Endothelial cell of umbilical vein (primary cell): ENCODE measurements around the gene KCNG2. TPM values are rescaled to one million over a fixed set of nuclear protein-coding genes. Genes with fewer than 3 reads are reported as not detected.

ENCODE experiments used
- BruUV-seq: library from RNA; stranded (reverse); fragments of 400-500 nt; replicated peaks from 2 replicates; lab custom pipeline; 2021; lab: Mats Ljungman, UMichigan
- CTCF ChIA-PET: fragments of 300-600, 350-600 bp; sonication (Branson Sonifier 250); formaldehyde crosslinking; loops from one replicate; lab custom pipeline; 2021; ENCODE audit warnings: antibody characterized with exemption, inconsistent platforms; lab: Charles Lee
- POLR2A ChIA-PET: fragments of 300-600, 350-600 bp; sonication (Branson Sonifier 250); formaldehyde crosslinking; loops from one replicate; lab custom pipeline; 2021; ENCODE audit warnings: antibody characterized with exemption, inconsistent platforms; lab: Charles Lee
- DNase-seq: peaks from one replicate; pipeline ENCODE4 v3.0.0-alpha.2; 2011; ENCODE audit warnings: low read depth, low spot score
- FAIRE-seq: peaks from 2 replicates; lab custom pipeline; 2011; peaks lifted over from hg19 to GRCh38; lab: Jason Lieb, UNC
- H2AFZ ChIP-seq: 2 replicates; pipeline ENCODE4 v1.6.0; 2012; ENCODE audit warnings: low read depth, low read length, control low read depth, inconsistent platforms
- H3K27ac ChIP-seq: 2 replicates; pipeline ENCODE4 v1.5.1; 2011; ENCODE audit warnings: low read depth, mild to moderate bottlenecking, control low read depth, low read length, moderate library complexity; ENCODE audit not compliant: insufficient read depth
- H3K27me3 ChIP-seq, 2 experiments: 2 replicates each; pipeline versions ENCODE4 v1.6.0 to v1.6.1; 2011; ENCODE audit warnings: low read length in 2 of 2, mixed read lengths in 1 of 2; ENCODE audit not compliant: control insufficient read depth in 2 of 2, insufficient read depth in 2 of 2
- H3K36me3 ChIP-seq, 2 experiments: 2 replicates in 1 of 2; 3 replicates in 1 of 2; pipeline ENCODE4 v1.5.1; 2011; ENCODE audit warnings: low read length in 2 of 2, mild to moderate bottlenecking in 1 of 2, moderate library complexity in 1 of 2; ENCODE audit not compliant: control insufficient read depth in 2 of 2, insufficient read depth in 2 of 2; ENCODE audit errors: extremely low read depth in 1 of 2
- H3K4me1 ChIP-seq: 3 replicates; pipeline ENCODE4 v1.5.1; 2011; ENCODE audit warnings: mild to moderate bottlenecking, low read length; ENCODE audit not compliant: control insufficient read depth, insufficient read depth; ENCODE audit errors: extremely low read depth
- H3K4me2 ChIP-seq: 2 replicates; pipeline ENCODE4 v1.6.1; 2011; ENCODE audit warnings: low read length, control low read depth, mixed read lengths; ENCODE audit not compliant: insufficient read depth
- H3K4me3 ChIP-seq, 3 experiments: fragments of 200-600 bp in 1 of 3; sonication (generic), shearing (Covaris generic) in 1 of 3; replicated peaks in 1 of 3; 2 replicates each; pipeline ENCODE4 v1.5.1; 2011 to 2016; ENCODE audit warnings: control low read depth in 3 of 3, low read length in 3 of 3, mild to moderate bottlenecking in 2 of 3, inconsistent platforms in 1 of 3, low read depth in 1 of 3, moderate library complexity in 1 of 3; ENCODE audit not compliant: insufficient read depth in 1 of 3
- H3K79me2 ChIP-seq: 2 replicates; pipeline ENCODE4 v1.6.0; 2012; ENCODE audit warnings: low read length, inconsistent platforms; ENCODE audit not compliant: control insufficient read depth, insufficient read depth
- H3K9ac ChIP-seq: replicated peaks from 2 replicates; pipeline ENCODE3; 2011; ENCODE audit warnings: low read length, control low read depth; ENCODE audit not compliant: insufficient read depth; ENCODE audit errors: extremely low read depth
- H3K9me1 ChIP-seq: replicated peaks from 3 replicates; pipeline ENCODE4 v1.6.0; 2011; ENCODE audit warnings: mild to moderate bottlenecking, low read length; ENCODE audit not compliant: control insufficient read depth, insufficient read depth; ENCODE audit errors: extremely low read depth
- H3K9me3 ChIP-seq: replicated peaks from 2 replicates; pipeline ENCODE4 v1.5.1; 2012; ENCODE audit warnings: low read length, inconsistent platforms; ENCODE audit not compliant: control insufficient read depth, insufficient read depth
- H4K20me1 ChIP-seq: replicated peaks from 2 replicates; pipeline ENCODE3; 2011; ENCODE audit warnings: mild to moderate bottlenecking, low read length; ENCODE audit not compliant: control insufficient read depth, insufficient read depth; ENCODE audit errors: extremely low read depth
- CTCF ChIP-seq, 2 donors: IDR thresholded peaks; 1 replicate in 1 of 2; 2 replicates in 1 of 2; pipeline ENCODE4 v1.5.1; 2011; ENCODE audit warnings: low read length in 2 of 2, mild to moderate bottlenecking in 2 of 2, moderate library complexity in 2 of 2, control low read depth in 1 of 2, inconsistent platforms in 1 of 2, low read depth in 1 of 2; ENCODE audit not compliant: insufficient read depth in 1 of 2; ENCODE audit errors: extremely low read depth in 1 of 2
- EZH2 ChIP-seq: IDR thresholded peaks from 2 replicates; pipeline ENCODE4 v1.6.1; 2012; ENCODE audit warnings: borderline replicate concordance, low read depth, mild to moderate bottlenecking, moderate library complexity, low read length, inconsistent platforms; ENCODE audit not compliant: severe bottlenecking
- FOS ChIP-seq: IDR thresholded peaks from 2 replicates; pipeline ENCODE4 v1.6.1; 2011; ENCODE audit warnings: mild to moderate bottlenecking, low read length, moderate library complexity, borderline replicate concordance; ENCODE audit not compliant: insufficient read depth
- GATA2 ChIP-seq: IDR thresholded peaks from 2 replicates; pipeline ENCODE4 v1.7.0; 2011; ENCODE audit warnings: low read depth, mild to moderate bottlenecking, moderate library complexity, mixed read lengths, low read length; ENCODE audit not compliant: insufficient read length, insufficient read depth
- JUN ChIP-seq: IDR thresholded peaks from 2 replicates; pipeline ENCODE4 v1.6.1; 2011; ENCODE audit warnings: borderline replicate concordance, low read depth; ENCODE audit not compliant: insufficient read length, insufficient read depth
- MAX ChIP-seq: IDR thresholded peaks from 2 replicates; pipeline ENCODE4 v1.6.1; 2011; ENCODE audit not compliant: insufficient read depth, insufficient read length
- MYC ChIP-seq: IDR thresholded peaks from one replicate; pipeline ENCODE4 v1.6.1; 2011; ENCODE audit warnings: mild to moderate bottlenecking, low read depth, low read length
- POLR2A ChIP-seq: IDR thresholded peaks from 2 replicates; pipeline ENCODE4 v1.6.1; 2012; ENCODE audit warnings: low read depth, mild to moderate bottlenecking, control low read depth, low read length
- POLR2AphosphoS5 ChIP-seq: IDR thresholded peaks from 2 replicates; pipeline ENCODE4 v1.6.1; 2012; ENCODE audit warnings: low read depth, mild to moderate bottlenecking, control low read depth, low read length, moderate library complexity; ENCODE audit not compliant: insufficient read depth
- dilution Hi-C: fragments of 300-500 bp; cut with MboI; formaldehyde crosslinking; loops from one replicate; pipeline ENCODE4 v1.15.0; 2019; ENCODE audit warnings: low sequenced_read_pairs; ENCODE audit not compliant: extremely low pct_ligation_motif_present
- intact Hi-C: fragments of 100-400 bp; cut with micrococcal nuclease; formaldehyde crosslinking; loops from one replicate; pipeline ENCODE4 v1.10.0; 2022
- polyA plus RNA-seq, 4 experiments: library from polyadenylated mRNA; depleted of rRNA in 3 of 4; stranded (reverse) in 3 of 4; unstranded in 1 of 4; fragments of >200 nt; gene quantifications; 2 replicates each; pipeline versions ENCODE4 v1.2.1 to v1.2.3, GENCODE V29; 2011 to 2012; ENCODE audit warnings: missing spikeins in 1 of 4
- total RNA-seq: library from RNA; stranded (reverse); gene quantifications from 2 replicates; pipeline ENCODE4 v1.2.3, GENCODE V29; 2021

KCNG2 gene
- total and polyA plus RNA-seq, 2 donors (not counting 3 experiments of a cell fraction or from before 2014, with no cell fraction given) = not detected

GRCh38 chr18:79876497-79876896 lies 78.8 kb downstream of the KCNG2 start:
- no peak overlapping the region for H3K4me3 ChIP-seq
- no peaks in the 10 kb centered on the region for H3K79me2 ChIP-seq
- DNase-seq (no peak), FAIRE-seq (no peak)
- H3K9me3 ChIP-seq = no peaks in the 10 kb centered on the region
- dilution Hi-C loops (no loop called here), intact Hi-C loops (no loop called here)
- no peak overlapping the region for H3K27ac ChIP-seq
- no peaks in the 10 kb centered on the region for H3K4me1 ChIP-seq
- no peak overlapping the region for H3K4me2 ChIP-seq
- H3K36me3 ChIP-seq = no peaks in the 10 kb centered on the region
- H3K9ac ChIP-seq = no peak overlapping the region
- BruUV-seq = no TSS peak
- no peak for TF ChIP-seq CTCF (IDR thresholded peaks at IDR 0.05; ENCODE audit: extremely low read depth in 1 of 2, insufficient read depth in 1 of 2, low read depth in 1 of 2, low read length in 2 of 2)
- no peak for TF ChIP-seq EZH2
- no peak for TF ChIP-seq GATA2
- no peak for TF ChIP-seq MYC
- TF ChIP-seq JUN = no peak
- no peak for TF ChIP-seq POLR2A
- TF ChIP-seq POLR2AphosphoS5 = no peak
- TF ChIP-seq FOS = no peak
- TF ChIP-seq MAX = no peak
- CTCF ChIA-PET = no interaction called here
- H3K9me1 ChIP-seq = no peaks in the 10 kb centered on the region
- POLR2A ChIA-PET = no interaction called here
- no peaks in the 10 kb centered on the region for H4K20me1 ChIP-seq
- H2AFZ ChIP-seq = no peak overlapping the region
- no peaks in the 10 kb centered on the region for H3K27me3 ChIP-seq
